GM18873 (cell line): Measurements from ENCODE around the gene RARA.

Source experiments
- ATAC-seq: cut with Tn5 transposase; IDR thresholded peaks from one replicate; pipeline ENCODE4 v1.9.1; 2021; ENCODE audit warnings: mild to moderate bottlenecking, moderate library complexity, moderate number of reproducible peaks; ENCODE audit not compliant: unreplicated experiment, low FRiP score

The RARA gene

DNA sequence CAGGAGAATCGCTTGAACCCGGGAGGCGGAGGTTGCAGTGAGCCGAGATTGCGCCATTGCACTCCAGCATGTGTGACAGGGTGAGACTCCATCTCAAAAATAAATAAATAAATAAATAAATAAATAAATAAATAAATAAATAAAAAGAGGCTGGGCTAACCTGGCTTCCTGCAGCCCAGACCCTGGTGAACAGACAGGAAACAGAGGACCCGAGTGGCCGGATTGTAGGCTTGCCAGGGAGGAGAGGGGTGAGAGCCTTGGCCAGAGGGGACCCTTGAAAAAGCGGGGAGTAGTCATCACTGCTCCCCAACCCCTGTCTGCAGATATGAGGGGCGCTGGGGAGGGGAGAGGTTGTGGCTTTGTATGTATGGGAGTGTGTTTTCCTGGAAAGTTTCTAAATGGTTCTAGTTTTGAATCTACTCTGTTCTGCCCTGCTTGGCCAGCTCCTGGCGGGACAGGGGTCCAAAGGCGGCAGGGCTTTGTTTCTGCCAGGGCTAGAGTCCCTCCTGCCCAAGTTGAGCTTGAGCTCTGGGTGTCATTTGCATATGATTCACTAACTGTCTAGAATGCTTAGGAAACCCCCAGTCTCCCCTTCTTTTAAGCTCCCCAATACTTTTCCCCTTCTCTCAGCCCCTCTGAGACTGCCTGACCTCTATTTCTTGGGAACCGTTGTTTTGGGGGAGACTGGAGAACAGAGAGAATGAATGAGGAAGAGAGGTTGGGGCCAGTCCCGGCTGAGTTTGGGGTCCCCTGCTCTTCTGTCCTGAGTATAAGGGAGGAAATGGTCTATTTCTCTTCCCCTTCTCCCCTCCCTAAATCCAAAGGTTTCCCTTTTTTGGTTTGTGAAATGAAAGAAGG is 16.4 kb downstream of the RARA start:
- no peak for ATAC-seq

DNA sequence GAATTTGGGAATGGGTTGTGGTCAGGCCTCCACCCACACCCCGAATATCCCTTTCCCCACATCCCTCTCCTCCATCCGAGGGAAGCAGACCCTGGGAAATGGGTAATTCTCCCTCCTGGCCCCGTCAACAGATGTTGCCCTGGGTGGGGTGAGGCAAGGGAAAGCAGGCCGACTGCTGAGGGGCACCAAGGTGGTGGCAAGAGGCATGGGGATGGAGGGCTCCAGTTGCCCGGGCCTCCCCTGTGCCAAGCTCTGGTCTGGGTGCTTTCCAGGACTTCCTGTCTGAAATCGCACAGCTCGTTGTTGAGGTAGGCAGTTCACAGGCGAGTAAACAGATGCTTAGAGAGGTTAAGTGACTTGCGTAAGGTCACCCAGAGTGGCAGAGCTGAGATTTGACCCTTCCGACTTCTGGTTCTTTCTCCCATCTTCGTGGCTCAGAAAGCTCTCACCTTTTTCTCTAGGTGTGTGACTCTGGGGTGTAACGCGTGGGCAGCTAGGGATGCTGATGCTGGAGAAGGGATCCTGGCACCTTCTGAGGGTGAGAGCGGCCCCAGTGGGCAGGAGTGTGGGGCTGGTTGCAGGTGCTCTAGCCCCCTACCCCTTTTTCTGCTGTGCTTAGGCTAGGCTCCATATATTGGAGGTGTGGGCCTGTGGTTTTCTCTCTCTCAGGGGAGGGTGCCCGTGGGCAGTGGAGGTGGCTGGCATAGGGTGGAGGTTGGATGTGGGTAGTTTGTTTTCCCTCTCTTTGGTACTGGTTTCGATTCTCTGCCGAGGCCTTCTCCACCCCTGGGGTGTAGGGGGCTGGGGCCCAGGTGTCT is 17.2 kb downstream of the RARA start:
- no peak for ATAC-seq

DNA sequence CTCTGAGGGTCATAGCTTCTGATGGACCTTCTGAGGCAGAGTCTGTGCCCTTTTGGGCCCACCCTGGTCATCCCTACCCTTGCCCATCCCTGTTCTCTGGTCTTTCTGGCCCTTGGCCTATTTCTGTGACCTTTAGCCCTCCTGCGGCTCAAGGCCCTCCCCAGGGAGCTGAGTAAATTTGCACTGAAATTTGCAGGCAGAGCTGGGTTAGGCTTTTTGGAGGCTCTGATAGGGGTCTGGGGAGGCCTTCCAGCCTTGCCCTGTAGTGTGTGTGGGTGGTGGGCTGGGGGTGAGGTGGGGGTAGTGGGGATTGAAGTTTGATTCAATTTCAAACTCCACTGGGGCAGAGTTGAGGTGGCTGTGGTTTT is 17.8 kb downstream of the RARA start:
- no peak for ATAC-seq

DNA sequence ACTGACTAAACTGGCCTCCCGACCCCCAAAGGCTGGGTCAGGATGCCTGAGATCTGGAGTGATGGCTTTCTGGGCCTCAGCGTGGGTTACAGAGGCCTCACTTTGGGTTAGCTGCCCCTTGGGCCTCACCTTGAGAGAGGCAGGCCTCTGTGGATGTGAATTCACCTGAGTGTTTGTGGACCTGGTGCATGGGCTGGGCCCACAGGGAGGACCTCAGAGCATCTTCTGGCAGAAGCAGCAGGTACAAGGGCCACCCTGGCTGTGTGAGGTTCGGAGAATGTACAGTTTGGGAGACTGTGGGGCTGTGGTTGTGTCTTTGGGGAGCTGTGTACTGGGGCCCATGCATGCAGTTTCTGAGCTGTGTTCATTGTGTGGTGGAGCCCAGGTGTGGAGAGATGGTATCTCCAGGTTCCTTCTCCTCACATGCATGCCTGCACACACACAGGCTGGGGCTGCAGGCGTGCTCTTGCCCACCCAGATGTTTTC is 18.3 kb downstream of the RARA start:
- no peak for ATAC-seq

DNA sequence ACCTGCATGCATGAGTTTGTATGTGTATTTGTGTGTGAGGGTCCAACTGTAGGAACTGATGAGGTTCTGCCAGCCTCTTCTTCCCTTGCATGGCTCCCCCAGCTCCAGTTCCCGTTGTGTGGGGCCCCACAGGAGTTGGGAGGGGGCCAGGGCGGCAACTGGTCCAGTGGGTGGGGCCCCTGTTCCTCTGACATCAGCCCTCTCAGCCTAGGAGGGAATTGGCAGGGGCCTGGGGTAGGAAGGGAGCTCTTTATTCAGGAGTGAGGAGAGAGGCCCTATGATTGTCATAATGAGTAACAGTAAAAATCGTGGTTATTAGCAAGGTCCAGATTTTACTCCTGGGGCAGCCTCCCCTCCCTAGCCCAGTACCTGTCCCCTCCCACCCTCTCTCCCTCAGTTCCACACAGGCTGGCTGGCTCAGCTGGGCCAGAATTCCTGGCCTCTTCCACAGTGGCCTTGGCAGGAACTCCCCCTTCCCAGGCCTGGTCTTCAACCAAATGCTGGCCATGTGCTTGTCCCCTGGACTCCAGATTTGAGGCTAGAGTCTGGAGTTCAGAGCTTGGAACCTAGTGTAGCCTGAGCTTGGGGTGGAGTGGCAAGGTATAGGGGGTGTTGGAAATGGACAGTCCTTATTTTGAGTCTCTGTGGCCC is 18.9 kb downstream of the RARA start:
- no peak for ATAC-seq

DNA sequence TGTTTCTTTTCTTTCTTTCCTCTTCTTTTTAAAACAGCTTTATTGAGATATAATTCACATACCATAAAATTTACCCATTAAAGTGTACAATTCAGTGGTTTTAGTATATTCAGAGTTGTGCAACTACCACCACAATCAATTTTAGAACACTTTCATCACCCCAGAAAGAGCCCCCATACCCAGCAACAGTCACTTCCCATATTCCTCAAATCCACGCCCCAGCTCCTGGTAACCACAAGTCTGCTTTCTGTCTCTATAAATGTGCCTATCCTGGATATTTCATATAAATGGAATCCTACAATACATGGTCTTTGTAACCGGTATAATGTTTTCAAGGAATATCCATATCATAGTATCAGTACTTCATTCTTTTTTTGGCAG is 19.4 kb downstream of the RARA start:
- ATAC-seq = no peak

DNA sequence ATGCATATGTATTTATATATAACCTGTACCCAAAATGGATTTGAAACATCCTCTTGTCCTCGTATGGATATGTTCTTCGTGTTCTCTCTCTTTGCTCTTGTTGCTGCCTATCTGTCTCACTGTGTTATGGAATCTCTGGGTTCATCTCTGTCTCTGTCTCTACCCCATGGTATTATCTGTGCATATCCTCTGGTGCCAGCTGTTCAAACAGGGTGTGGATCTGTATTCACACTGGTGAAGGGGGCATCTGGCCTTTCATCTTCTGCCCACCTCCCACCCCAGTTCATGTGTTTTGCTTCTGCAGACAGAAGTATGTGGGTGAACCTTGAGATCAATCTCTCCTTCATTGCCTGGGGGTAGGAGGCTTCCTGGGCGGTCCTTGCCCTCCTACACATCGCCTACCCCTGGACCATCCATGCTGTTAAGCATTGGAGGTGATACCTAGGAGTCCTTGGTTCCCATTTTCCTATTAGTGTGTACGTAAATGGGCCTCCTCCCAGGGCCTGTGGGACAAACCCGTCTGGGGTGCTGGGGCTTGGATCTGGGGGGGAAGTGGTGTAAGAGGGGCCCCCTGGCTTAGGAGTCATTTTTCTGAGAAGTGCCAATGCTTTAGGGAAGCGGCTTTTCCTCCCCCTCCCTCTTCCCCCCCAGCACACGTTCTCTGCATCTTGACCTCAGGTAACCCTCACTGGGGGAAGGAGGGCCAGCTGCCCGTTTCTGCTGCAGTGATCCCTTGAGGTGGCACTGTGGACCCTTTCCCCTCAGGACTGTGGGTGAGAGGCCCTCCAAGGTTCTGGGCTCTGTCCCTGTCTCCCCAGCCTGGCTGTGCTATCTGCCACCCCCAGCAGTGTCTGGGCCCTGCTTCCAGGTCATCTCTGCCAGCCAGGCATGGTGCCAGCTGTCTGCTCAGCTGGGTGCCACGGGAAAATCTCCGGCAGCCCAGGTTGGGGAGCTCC is 21.1 kb downstream of the RARA start:
- ATAC-seq = no peak

DNA sequence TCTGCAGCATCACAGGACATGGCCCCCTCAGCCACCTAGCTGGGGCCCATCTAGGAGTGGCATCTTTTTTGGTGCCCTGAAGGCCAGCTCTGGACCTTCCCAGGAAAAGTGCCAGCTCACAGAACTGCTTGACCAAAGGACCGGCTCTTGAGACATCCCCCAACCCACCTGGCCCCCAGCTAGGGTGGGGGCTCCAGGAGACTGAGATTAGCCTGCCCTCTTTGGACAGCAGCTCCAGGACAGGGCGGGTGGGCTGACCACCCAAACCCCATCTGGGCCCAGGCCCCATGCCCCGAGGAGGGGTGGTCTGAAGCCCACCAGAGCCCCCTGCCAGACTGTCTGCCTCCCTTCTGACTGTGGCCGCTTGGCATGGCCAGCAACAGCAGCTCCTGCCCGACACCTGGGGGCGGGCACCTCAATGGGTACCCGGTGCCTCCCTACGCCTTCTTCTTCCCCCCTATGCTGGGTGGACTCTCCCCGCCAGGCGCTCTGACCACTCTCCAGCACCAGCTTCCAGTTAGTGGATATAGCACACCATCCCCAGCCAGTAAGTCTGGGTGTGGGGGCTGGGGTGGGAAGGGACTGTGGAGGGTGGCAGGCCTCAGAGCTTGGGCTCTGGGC is 22.0 kb downstream of the RARA start:
- no peak for ATAC-seq

DNA sequence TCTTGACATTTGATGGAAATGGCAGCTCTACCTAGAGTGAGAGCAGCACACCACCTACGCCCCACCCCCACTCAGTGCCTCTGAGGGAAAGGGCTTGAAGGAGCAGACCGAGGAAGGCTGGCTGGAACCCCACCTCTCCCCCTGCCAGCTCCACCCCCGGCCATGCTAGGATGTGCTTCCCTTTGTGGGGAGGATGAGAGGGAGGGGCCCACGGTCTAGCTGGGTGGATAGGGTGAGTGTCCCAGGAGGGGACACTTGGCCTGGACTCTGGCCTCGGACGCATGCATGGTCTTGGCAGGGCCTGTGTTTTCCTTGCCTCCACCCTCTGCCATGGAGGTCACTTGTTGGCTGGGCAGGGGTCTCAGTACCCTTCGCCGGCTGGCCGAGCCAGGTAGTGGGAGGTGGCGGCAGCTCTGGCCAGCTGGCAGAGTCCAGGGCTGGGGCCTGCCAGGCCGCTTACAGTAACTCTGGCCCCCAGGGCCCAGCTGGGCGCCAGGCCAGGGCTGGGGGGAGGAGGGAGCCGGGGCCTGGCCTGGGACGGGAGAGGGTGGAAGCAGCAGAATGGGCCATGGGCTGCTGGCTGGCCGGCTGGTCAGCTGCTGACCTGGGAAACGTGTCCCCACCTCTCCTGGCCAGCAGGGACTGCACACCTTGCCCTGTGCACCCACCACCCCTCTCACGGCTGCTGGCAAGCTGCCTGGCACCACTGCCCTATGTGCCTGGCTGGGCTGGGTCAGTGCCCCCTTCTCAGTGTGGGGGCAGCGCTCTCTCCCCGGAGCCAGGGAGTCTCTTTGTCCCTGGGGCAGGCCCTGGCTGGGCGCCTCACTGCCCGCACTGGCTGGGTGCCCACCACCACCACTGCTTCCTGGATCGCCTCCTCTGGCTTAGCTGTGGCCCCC is 23.0 kb downstream of the RARA start:
- ATAC-seq = no peak

DNA sequence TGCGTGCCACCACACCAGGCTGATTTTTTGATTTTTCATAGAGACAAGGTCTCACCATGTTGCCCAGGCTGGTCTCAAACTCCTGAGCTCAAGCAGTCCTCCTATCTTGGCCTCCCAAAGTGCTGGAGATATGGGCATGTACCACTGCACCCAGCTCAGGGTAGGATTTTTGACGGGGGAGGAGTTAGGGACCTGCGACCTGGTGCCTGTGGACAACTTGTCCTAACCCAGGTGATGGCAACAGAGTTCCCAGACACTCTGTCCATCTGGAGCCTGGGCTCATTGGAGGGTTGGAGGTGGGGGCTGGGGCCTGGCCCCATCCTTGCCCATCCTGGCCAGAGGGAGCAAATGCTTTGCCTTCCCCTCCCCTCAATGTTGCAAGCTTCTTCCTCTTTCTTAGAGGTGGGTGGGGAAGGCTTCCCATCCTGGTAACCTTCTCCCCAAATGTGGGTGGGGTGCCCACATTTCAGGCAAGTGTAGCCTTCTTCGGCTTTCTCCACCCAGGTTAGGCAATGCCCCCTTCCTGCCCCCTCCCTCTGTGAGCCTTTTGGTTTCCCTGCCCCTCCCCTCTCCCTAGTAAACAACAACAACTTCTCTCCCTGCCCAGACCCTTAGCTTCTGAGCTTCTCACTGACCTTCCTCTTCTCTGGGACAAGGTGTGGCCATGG is 24.9 kb downstream of the RARA start:
- ATAC-seq = no peak

DNA sequence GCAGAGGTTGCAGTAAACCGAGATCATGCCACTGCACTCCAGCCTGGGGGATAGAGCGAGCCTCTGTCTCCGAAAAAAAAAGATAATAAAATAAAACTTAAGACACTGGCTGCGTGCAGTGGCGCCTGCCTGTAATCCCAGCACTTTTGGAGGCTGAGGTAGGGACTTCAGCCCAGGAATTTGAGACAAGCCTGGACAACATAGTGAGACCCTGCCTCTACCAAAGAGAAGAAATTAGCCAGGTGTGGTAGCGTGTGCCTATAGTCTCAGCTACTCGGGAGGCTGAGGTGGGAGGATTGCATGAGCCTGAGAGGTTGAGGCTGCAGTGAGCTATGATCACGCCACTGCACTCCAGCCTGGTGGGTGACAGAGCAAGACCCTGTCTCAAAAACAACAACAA is 26.6 kb downstream of the RARA start:
- no peak for ATAC-seq

DNA sequence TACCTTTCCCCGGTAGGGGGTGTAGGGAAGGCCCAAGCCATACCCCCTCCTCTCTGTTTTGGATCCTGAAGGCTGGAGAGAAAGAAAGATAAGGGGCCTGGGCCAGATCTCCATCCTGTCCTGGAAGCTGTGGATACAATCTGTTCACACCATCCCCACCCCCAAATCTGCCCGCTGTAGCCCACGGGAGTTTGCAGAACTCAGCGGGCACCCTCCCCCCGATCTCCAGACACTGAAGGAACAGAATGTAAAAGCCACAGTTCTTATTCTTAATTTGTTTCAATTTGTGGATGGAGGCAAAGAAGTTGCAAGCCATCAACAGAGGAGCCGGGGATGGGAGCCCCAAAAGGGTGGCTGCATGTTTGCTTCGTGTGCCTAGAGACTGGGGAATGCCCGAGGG is 28.4 kb downstream of the RARA start:
- ATAC-seq = no peak

DNA sequence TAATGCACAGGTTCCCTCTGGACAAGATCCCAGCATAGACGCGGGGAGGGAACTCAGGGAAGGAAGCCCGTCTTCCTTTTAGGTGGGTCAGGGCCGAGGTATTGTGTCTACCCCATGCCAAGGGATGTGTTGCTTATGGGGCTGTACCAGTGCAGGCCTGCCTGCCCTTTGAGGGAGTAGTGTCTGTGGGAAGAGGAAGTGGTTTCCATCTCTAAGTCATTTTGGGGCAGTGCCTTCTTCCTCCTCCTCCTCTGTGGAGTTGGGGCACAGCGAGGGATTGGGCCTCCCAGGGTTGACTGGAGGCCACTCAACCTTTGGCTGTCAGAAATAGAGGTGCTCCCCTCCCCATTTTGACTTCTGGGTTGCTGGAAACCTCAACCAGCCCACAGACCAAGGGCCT is 29.1 kb downstream of the RARA start:
- ATAC-seq = no peak

DNA sequence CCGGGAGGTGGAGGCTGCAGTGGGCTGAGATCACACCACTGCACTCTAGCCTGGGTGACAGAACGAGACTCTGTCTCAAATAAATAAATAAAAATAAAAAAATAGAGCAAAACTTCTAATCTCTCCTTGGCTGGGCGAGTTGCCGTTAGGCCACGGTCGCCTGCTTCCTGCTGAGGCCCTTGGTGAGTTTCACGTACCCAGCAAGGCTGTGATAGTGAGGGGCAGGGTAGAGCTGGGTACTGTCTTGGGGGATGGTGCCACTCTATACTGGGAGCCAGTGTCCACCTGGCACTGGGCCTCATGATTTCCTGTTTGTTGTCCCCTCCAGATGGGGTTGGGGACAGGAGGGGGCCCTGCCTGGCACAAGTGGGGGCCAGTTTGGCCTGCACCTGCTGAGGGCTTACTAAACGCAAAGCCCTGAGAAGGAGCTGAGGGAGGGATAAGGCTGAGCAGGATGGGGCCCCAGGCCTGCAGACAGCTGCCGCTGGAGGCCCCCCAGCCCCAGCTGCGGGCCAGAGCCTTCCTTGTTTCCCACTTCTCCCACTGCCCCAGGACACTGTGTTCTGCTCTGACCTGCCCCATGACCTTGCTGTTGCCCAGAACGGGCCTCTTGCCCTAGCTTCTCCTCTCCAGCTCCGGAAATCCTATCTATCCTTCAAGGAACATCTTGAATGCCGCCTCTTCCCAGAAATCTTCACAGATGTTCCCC is 30.1 kb downstream of the RARA start:
- no peak for ATAC-seq

DNA sequence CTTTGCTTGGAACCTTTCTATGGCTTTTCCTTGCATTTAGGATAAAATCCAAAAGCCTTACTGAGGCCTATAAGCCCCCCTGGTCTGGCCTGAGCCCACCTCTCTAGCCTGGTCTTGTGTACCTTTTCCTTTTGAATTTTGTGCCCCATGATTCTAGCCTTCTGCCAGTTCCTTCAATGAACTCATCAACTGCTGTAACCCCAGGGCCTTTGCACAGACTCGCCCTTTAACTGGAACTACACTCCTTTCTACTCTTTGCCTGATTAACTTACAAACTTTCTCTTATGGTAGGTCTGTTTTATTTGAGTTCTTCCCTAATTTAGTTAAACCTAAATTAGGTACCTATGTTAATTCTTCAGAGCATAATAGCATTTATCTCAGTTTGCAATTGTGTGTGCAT is 31.3 kb downstream of the RARA start:
- no peak for ATAC-seq

DNA sequence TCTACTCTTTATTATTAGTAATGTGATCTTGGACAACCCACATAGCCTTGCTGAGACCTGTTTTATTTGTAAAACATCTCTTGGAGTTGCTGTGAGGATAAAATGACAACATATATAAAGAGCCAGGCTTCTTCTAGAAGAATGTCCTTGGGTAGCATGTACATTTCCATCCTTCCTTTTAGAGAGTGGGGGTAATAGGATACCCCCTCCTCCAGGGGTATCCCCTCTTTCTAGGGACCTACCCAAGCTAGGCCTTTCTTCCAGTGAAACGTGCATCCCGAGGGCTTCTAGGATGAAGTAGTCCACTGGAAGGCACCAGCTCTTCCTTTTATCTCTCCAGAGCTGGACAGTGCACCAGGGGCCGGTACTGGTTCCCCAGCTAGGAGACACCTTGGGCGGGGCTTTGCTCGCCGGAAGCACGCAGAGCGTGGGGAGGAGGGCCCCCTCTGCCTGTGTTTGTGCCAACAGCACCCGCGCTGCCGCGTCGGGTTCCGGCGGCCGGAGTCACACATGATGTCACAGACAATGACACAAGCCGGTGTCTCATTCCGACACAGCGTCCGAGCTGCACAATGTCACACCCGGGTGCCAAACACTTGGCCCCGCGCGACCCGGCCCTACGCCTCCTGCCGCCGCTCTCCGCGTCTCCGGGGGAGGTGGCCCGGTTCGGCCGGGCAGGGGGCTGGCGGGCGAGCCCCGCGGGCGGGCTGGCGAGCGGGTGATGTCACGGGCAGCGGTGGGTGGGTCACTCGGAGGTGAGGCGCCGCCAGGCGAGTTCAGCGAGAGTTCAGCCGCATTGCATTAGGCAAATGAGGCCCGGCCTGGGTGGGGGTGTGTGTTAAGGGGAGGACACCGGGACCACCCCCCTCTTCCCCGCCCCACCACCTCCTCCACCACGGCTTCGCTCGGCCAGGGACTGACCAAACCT is 32.2 kb downstream of the RARA start:
- no peak for ATAC-seq
